ENCODE results near the gene MICALL1. TPM values are rescaled to one million over a fixed set of nuclear protein-coding genes. Genes with fewer than 3 reads are reported as not detected.

MICALL1 gene
- total RNA-seq, 4 donors from 2014 or later = 26.8 to 87.2 (median 37.3) TPM

DNA sequence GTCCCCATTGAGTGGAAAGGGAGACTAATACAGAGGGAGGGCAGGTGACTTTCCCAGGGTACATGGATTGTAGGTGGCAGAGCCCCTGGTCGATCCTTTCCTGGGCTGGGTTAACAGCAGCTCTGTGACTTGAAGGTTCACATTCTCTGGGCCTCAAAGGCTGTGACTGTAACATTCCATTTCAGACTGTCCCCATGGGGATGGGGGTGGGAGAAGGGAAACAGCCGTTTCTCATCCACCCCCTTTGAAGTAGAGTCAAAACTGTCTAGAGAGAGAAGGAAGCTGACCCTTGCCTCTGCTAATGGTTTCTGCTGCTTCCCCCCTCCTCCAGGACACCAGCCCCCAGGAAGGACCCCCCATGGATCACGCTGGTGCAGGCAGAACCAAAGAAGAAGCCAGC is 19.2 kb downstream of the MICALL1 start:
- in situ Hi-C loops (cut with MboI; ENCODE audit: low pct_ligation_motif_present in 1 of 4, low pct_unique_long_range_greater_than_20kb in 1 of 4, low sequenced_read_pairs in 3 of 4) = no loop called here
- 77 to 100% methylated on average over 1 to 3 of the region's 3 CpGs for WGBS, 2 donors (ENCODE audit: low coverage in 1 of 2)
- Histone ChIP-seq H3K4me1 (no peaks in the 10 kb centered on the region), H3K27me3 (no peaks in the 10 kb centered on the region), H3K4me3 (no peak overlapping the region), H3K36me3 (peaks cover 0 to 30% (median 15%) of the 10 kb centered on the region in 4 donors), H3K9me3 (no peaks in the 10 kb centered on the region), H3K27ac (peak overlapping the region in 1 of 4 donors; percentile 30)
- intact Hi-C loops (cut with DNase I; ENCODE audit: low total_unique reads) = loop anchor here (10.0 kb wide), 1 partner anchor 1339 kb away; no protein-coding TSS in a partner anchor
- DNase-seq = no peak
- TF ChIP-seq POLR2AphosphoS5 (IDR thresholded peaks at IDR 0.05) (no peak), POLR2A (IDR thresholded peaks at IDR 0.05) (no peak), EP300 (IDR thresholded peaks at IDR 0.05; ENCODE audit: low read depth) (no peak), CTCF (IDR thresholded peaks at IDR 0.05) (no peak)

DNA sequence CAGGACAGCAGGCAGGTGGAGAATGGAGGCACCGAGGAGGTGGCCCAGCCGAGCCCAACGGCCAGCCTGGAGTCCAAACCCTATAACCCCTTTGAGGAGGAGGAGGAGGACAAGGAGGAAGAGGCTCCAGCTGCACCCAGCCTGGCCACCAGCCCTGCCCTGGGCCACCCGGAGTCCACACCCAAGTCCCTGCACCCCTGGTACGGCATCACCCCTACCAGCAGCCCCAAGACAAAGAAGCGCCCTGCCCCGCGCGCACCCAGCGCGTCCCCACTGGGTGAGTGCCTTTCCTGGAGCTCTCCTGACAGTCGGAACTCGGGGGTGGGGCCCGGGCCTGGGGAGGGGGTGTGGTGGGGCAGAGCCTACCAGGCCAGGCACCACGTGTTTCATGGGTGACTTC is 19.7 kb downstream of the MICALL1 start:
- in situ Hi-C loops (cut with MboI; ENCODE audit: low pct_ligation_motif_present in 1 of 4, low pct_unique_long_range_greater_than_20kb in 1 of 4, low sequenced_read_pairs in 3 of 4) = no loop called here
- no peaks in the 10 kb centered on the region for H3K27me3 ChIP-seq
- intact Hi-C loops (cut with DNase I; ENCODE audit: low total_unique reads) = loop anchor here (10.0 kb wide), 1 partner anchor 1339 kb away; no protein-coding TSS in a partner anchor
- peak overlapping the region in 1 of 4 donors; percentile 30 for H3K27ac ChIP-seq
- no peak overlapping the region for H3K4me3 ChIP-seq
- no peak for TF ChIP-seq EP300 (IDR thresholded peaks at IDR 0.05; ENCODE audit: low read depth)
- no peak for TF ChIP-seq POLR2A (IDR thresholded peaks at IDR 0.05)
- 88 to 100% methylated on average over 1 to 15 of the region's 15 CpGs for WGBS, 2 donors (ENCODE audit: low coverage in 1 of 2)
- H3K4me1 ChIP-seq = no peaks in the 10 kb centered on the region
- H3K9me3 ChIP-seq = no peaks in the 10 kb centered on the region
- peaks cover 0 to 30% (median 15%) of the 10 kb centered on the region in 4 donors for H3K36me3 ChIP-seq
- DNase-seq = no peak

GRCh38 chr22:37926358-37926757 is 20.3 kb downstream of the MICALL1 start:
- Histone ChIP-seq H3K4me3 (no peak overlapping the region), H3K4me1 (no peaks in the 10 kb centered on the region), H3K36me3 (peaks cover 0 to 30% (median 14%) of the 10 kb centered on the region in 4 donors), H3K27me3 (no peaks in the 10 kb centered on the region), H3K9me3 (no peaks in the 10 kb centered on the region), H3K27ac (peak overlapping the region in 1 of 4 donors; percentile 30)
- TF ChIP-seq CTCF (IDR thresholded peaks at IDR 0.05) (no peak), POLR2AphosphoS5 (IDR thresholded peaks at IDR 0.05) (no peak)
- in situ Hi-C loops (cut with MboI; ENCODE audit: low pct_ligation_motif_present in 1 of 4, low pct_unique_long_range_greater_than_20kb in 1 of 4, low sequenced_read_pairs in 3 of 4) = no loop called here
- DNase-seq = no peak
- intact Hi-C loops (cut with DNase I; ENCODE audit: low total_unique reads) = loop anchor here (10.0 kb wide), 1 partner anchor 1338 kb away; no protein-coding TSS in a partner anchor
- WGBS, 2 donors (ENCODE audit: low coverage in 1 of 2) = 82% methylated on average over 7 of the region's 7 CpGs; no CpG with 5 or more reads in 1 of the 2 donors

GRCh38 chr22:37926771-37927636 is 20.9 kb downstream of the MICALL1 start:
- TF ChIP-seq POLR2A (IDR thresholded peaks at IDR 0.05) (no peak), EP300 (IDR thresholded peaks at IDR 0.05; ENCODE audit: low read depth) (no peak), CTCF (IDR thresholded peaks at IDR 0.05) (no peak), POLR2AphosphoS5 (IDR thresholded peaks at IDR 0.05) (no peak)
- Histone ChIP-seq H3K27me3 (no peaks in the 10 kb centered on the region), H3K9me3 (no peaks in the 10 kb centered on the region), H3K4me1 (no peaks in the 10 kb centered on the region), H3K4me3 (no peak overlapping the region), H3K27ac (peak overlapping the region in 1 of 4 donors; percentile 14), H3K36me3 (peaks cover 0 to 27% (median 13%) of the 10 kb centered on the region in 4 donors)
- in situ Hi-C loops (cut with MboI; ENCODE audit: low pct_ligation_motif_present in 1 of 4, low pct_unique_long_range_greater_than_20kb in 1 of 4, low sequenced_read_pairs in 3 of 4) = no loop called here
- no peak for DNase-seq
- intact Hi-C loops (cut with DNase I; ENCODE audit: low total_unique reads) = loop anchor here (10.0 kb wide), 1 partner anchor 1338 kb away; no protein-coding TSS in a partner anchor
- WGBS, 2 donors (ENCODE audit: low coverage in 1 of 2) = 92% methylated on average over 32 of the region's 32 CpGs; no CpG with 5 or more reads in 1 of the 2 donors

All from transverse colon (tissue), 4 donors.